Activated CD4-positive, alpha-beta T cell treated with anti-CD3 and anti-CD28 coated beads for 36 hours (primary cell): ENCODE data around the gene THBS4. TPM values are rescaled to one million over a fixed set of nuclear protein-coding genes. Genes with fewer than 3 reads are reported as not detected.
A peak's percentile ranks its signal among the peaks of the same experiment; 100 is the strongest.

Experiments used
- ATAC-seq: fragments of 200-7000 bp; cut with Tn5 transposase; one replicate; pipeline ENCODE4 v1.10.0; 2021; ENCODE audit warnings: mild to moderate bottlenecking, moderate library complexity
- CTCF ChIA-PET: fragments of 350-600 bp; sonication (Branson Sonifier 250); formaldehyde crosslinking; loops from one replicate; lab custom pipeline; 2021; ENCODE audit warnings: antibody characterized with exemption; lab: Charles Lee
- POLR2A ChIA-PET: fragments of 350-600 bp; sonication (Branson Sonifier 250); formaldehyde crosslinking; loops from one replicate; lab custom pipeline; 2021; ENCODE audit warnings: antibody characterized with exemption, inconsistent platforms; lab: Charles Lee
- DNase-seq: peaks from one replicate; pipeline ENCODE4 v3.0.0-alpha.2; 2020
- H3K27ac Mint-ChIP-seq: one replicate; pipeline ENCODE4 v1.8.0; 2021; ENCODE audit warnings: mixed read lengths
- H3K27me3 Mint-ChIP-seq: one replicate; pipeline ENCODE4 v1.8.0; 2021; ENCODE audit warnings: mixed read lengths
- H3K36me3 Mint-ChIP-seq: one replicate; pipeline ENCODE4 v1.8.0; 2021; ENCODE audit warnings: low read depth, mixed read lengths
- H3K4me1 Mint-ChIP-seq: one replicate; pipeline ENCODE4 v1.8.0; 2021; ENCODE audit warnings: mixed read lengths
- H3K4me3 Mint-ChIP-seq: one replicate; pipeline ENCODE4 v1.8.0; 2021; ENCODE audit warnings: mild to moderate bottlenecking, moderate library complexity, mixed read lengths
- H3K9me3 Mint-ChIP-seq: one replicate; pipeline ENCODE4 v1.8.0; 2021; ENCODE audit warnings: low read depth, mixed read lengths
- intact Hi-C, 2 experiments: fragments of 100-400 bp; cut with DNase I in 1 of 2; cut with micrococcal nuclease in 1 of 2; formaldehyde crosslinking; loops; one replicate each; pipeline versions ENCODE4 v1.14.2 to v1.15.1; 2022 to 2024; cut with DNase I, micrococcal nuclease
- total RNA-seq, 2 experiments: library from RNA; stranded (reverse); gene quantifications; one replicate each; pipeline ENCODE4 v1.2.3, GENCODE V29; 2021

THBS4 gene
- total RNA-seq, 2 experiments from 2014 or later: 2.1 to 2.3 TPM

DNA sequence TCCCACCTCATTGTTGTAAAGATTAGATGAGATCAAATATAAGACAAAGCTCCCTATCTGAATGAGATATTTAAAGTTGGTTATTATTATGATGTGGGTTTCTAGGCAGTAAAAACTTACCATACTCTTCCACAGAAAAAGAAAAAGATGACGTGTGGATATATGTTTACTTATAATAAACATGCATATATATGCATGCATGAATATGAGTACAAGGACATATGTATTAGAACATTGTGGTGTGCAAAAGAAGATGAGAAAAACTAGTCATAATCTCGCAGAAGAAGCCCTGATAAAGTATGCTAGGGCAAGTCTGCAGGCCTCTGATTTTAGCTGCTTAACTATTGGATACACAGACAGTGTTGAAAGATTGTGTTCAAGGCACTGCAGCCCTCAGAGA lies 10.1 kb upstream of the THBS4 start:
- no peak overlapping the region for H3K4me3 Mint-ChIP-seq
- intact Hi-C loops: no loop called here
- no peak for DNase-seq
- ATAC-seq: no peak
- H3K9me3 Mint-ChIP-seq: no peaks in the 10 kb centered on the region
- no peak overlapping the region for H3K27ac Mint-ChIP-seq
- CTCF ChIA-PET: interaction anchor here (0.6 kb wide), 1 partner anchor 24 kb away, joined by 3 read pairs; no protein-coding TSS in a partner anchor
- H3K27me3 Mint-ChIP-seq: peaks cover 8% of the 10 kb centered on the region
- no peaks in the 10 kb centered on the region for H3K4me1 Mint-ChIP-seq
- POLR2A ChIA-PET: no interaction called here
- H3K36me3 Mint-ChIP-seq: no peaks in the 10 kb centered on the region

DNA sequence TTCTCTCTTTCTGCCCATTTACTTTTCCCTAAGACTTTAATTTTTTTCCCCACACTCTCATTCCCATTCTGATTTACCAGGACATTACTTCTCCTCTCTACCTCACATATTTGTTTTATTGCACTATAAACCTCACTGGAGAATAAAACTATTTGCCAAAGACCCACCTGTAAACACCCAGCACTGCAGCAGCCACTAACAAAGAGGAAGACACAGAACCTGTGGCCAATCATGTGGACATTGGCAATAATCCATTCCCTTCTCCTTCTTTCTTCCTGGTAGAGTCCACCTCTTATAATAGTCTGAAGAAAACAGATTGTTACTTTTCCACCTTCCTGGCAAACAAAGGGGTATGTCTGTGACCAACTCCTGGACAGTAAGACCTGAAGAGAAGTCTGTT lies 8.3 kb upstream of the THBS4 start:
- DNase-seq: no peak
- H3K36me3 Mint-ChIP-seq: no peaks in the 10 kb centered on the region
- ChIA-PET POLR2A (no interaction called here), CTCF (no interaction called here)
- peaks cover 8% of the 10 kb centered on the region for H3K27me3 Mint-ChIP-seq
- intact Hi-C loops: no loop called here
- no peaks in the 10 kb centered on the region for H3K9me3 Mint-ChIP-seq
- H3K4me1 Mint-ChIP-seq: peaks cover 7% of the 10 kb centered on the region
- ATAC-seq: no peak
- no peak overlapping the region for H3K27ac Mint-ChIP-seq
- H3K4me3 Mint-ChIP-seq: no peak overlapping the region

DNA sequence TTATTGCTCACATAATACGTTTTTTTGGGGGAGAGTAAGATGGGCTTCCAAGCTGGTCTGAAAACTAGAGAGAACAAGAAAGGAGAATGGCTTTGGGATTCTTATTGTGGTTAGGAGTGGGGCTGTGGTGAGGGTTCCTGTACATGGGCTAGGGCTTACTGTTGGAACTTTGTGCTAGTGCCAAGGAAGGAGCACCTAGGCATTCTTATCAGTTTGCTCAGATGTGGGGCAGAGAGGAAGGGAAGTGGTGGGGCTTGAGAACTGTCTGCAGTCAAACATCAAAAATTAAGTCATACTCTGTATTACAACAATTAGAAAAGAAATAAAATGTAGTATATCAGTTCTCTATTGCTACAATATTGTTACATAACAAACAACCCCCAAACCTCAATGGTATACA lies 4.0 kb upstream of the THBS4 start:
- peaks cover 21% of the 10 kb centered on the region for H3K4me1 Mint-ChIP-seq
- intact Hi-C loops: no loop called here
- peaks cover 34% of the 10 kb centered on the region for H3K27me3 Mint-ChIP-seq
- POLR2A ChIA-PET: no interaction called here
- no peak for DNase-seq
- H3K27ac Mint-ChIP-seq: no peak overlapping the region
- no peak overlapping the region for H3K4me3 Mint-ChIP-seq
- H3K36me3 Mint-ChIP-seq: no peaks in the 10 kb centered on the region
- no peaks in the 10 kb centered on the region for H3K9me3 Mint-ChIP-seq
- CTCF ChIA-PET: no interaction called here
- no peak for ATAC-seq

- H3K27me3 Mint-ChIP-seq: peaks cover 35% of the 10 kb centered on the region
- DNase-seq: peak; percentile 42
- intact Hi-C loops: loop anchor here in 1 of 2 experiments (2.0 kb wide), 1 partner anchor 71 kb away; no protein-coding TSS in a partner anchor
- no peak overlapping the region for H3K27ac Mint-ChIP-seq
- no peaks in the 10 kb centered on the region for H3K9me3 Mint-ChIP-seq
- peaks cover 32% of the 10 kb centered on the region for H3K4me1 Mint-ChIP-seq
- no peak overlapping the region for H3K4me3 Mint-ChIP-seq
- ChIA-PET POLR2A (no interaction called here), CTCF (interaction anchor here (0.7 to 1.3 kb wide), 2 partner anchors 43 to 793 kb away, joined by 3 read pairs; no protein-coding TSS in a partner anchor)
- peaks cover 2% of the 10 kb centered on the region for H3K36me3 Mint-ChIP-seq
- peak; percentile 91 for ATAC-seq
These were observed 1.6 kb upstream of the THBS4 start for GRCh38 chr5:80033513-80033912.

- peaks cover 2% of the 10 kb centered on the region for H3K36me3 Mint-ChIP-seq
- CTCF ChIA-PET: interaction anchor here (0.7 to 1.1 kb wide), 2 partner anchors 796 to 901 kb away, joined by 3 read pairs; no protein-coding TSS in a partner anchor
These were observed 589 bp upstream of the THBS4 start for GRCh38 chr5:80034559-80034958.

DNA sequence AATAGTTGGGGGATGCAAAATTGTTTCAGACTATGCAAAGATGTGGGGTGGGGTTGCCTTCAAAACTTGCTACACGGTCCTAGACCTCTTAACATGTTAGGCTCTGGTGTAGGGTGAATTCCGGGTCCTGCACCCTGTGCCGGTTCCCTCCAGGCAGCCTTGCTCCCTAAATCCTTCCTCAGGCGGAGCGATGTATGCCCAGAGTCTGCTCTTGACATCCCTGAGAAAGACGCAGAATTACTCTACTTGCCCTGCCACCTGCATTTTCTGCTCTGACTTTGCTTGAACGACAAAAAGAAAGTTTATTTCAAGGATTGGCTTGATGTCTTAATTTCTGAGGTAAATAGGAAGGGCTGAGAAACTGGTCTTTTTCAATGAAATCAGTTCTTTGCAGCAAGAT lies 691 bp downstream of the THBS4 start:
- ATAC-seq (no peak), DNase-seq (no peak)
- Mint-ChIP-seq H3K4me1 (peaks cover 31% of the 10 kb centered on the region), H3K36me3 (peaks cover 2% of the 10 kb centered on the region), H3K27me3 (peaks cover 42% of the 10 kb centered on the region), H3K4me3 (peak overlapping the region; percentile 29), H3K9me3 (no peaks in the 10 kb centered on the region), H3K27ac (no peak overlapping the region)
- intact Hi-C loops: loop anchor here in 1 of 2 experiments (2.0 kb wide), 1 partner anchor 21 kb away; no protein-coding TSS in a partner anchor
- ChIA-PET POLR2A (no interaction called here), CTCF (interaction anchor here (0.9 to 1.7 kb wide), 2 partner anchors 48 to 76 kb away, joined by 3 to 4 read pairs; no protein-coding TSS in a partner anchor)

More at GRCh38 chr5:80034559-80034958, 589 bp upstream of the THBS4 start:
- Mint-ChIP-seq H3K9me3 (no peaks in the 10 kb centered on the region), H3K27me3 (peaks cover 36% of the 10 kb centered on the region), H3K4me1 (peaks cover 32% of the 10 kb centered on the region), H3K27ac (no peak overlapping the region), H3K4me3 (peak overlapping the region; percentile 42)
- DNase-seq (no peak), ATAC-seq (no peak)
- intact Hi-C loops: no loop called here
- POLR2A ChIA-PET: interaction anchor here (0.8 kb wide), 1 partner anchor 112 kb away, joined by 3 read pairs; no protein-coding TSS in a partner anchor

GRCh38 chr5:80036615-80037014 lies 1.5 kb downstream of the THBS4 start:
- ChIA-PET CTCF (interaction anchor here (0.8 to 1.7 kb wide), 3 partner anchors 47 to 194 kb away, joined by 3 to 4 read pairs (median 3); no protein-coding TSS in a partner anchor), POLR2A (no interaction called here)
- DNase-seq (no peak), ATAC-seq (no peak)
- Mint-ChIP-seq H3K4me1 (peaks cover 25% of the 10 kb centered on the region), H3K9me3 (no peaks in the 10 kb centered on the region), H3K27ac (no peak overlapping the region), H3K36me3 (peaks cover 2% of the 10 kb centered on the region), H3K27me3 (peaks cover 44% of the 10 kb centered on the region), H3K4me3 (no peak overlapping the region)
- intact Hi-C loops: loop anchor here (1.0 to 2.0 kb wide), 4 partner anchors 20 to 90 kb away; no protein-coding TSS in a partner anchor

- H3K27ac Mint-ChIP-seq: no peak overlapping the region
- H3K4me3 Mint-ChIP-seq: no peak overlapping the region
- H3K4me1 Mint-ChIP-seq: peaks cover 25% of the 10 kb centered on the region
- POLR2A ChIA-PET: interaction anchor here (0.5 to 0.9 kb wide), 3 partner anchors 47 to 783 kb away, joined by 3 to 5 read pairs (median 4); no protein-coding TSS in a partner anchor
- CTCF ChIA-PET: interaction anchor here (1.1 to 1.7 kb wide), 2 partner anchors 78 to 316 kb away, joined by 3 to 4 read pairs; no protein-coding TSS in a partner anchor
- H3K27me3 Mint-ChIP-seq: peaks cover 44% of the 10 kb centered on the region
- intact Hi-C loops: loop anchor here (1.0 to 2.0 kb wide), 4 partner anchors 19 to 89 kb away; no protein-coding TSS in a partner anchor
- H3K36me3 Mint-ChIP-seq: peaks cover 2% of the 10 kb centered on the region
- no peaks in the 10 kb centered on the region for H3K9me3 Mint-ChIP-seq
- ATAC-seq (peak; percentile 77), DNase-seq (no peak)
These were observed 2.2 kb downstream of the THBS4 start for GRCh38 chr5:80037366-80037765.

DNA sequence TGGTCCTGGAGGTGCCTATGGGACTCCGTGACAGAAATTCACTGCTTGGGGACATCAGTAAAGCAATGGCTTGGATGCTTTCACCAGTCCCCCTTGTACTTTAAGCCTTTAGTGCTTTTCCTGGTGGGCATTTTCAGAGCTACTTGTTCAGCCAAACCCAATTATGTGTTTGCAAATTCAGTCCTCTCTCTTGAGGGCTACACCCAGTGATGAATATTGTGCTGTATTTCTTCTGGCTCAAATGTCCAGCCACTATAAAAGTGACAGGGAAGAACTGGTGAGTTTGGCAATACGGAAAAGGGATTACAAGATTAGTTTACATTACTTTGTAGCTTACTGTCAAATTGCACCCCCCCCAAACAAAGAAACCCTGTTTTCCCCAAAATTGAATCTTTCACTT lies 4.5 kb downstream of the THBS4 start:
- H3K36me3 Mint-ChIP-seq: peaks cover 2% of the 10 kb centered on the region
- POLR2A ChIA-PET: no interaction called here
- H3K4me1 Mint-ChIP-seq: peaks cover 19% of the 10 kb centered on the region
- no peak overlapping the region for H3K4me3 Mint-ChIP-seq
- H3K9me3 Mint-ChIP-seq: no peaks in the 10 kb centered on the region
- intact Hi-C loops: no loop called here
- H3K27me3 Mint-ChIP-seq: peaks cover 40% of the 10 kb centered on the region
- no peak for DNase-seq
- no peak overlapping the region for H3K27ac Mint-ChIP-seq
- no peak for ATAC-seq
- CTCF ChIA-PET: no interaction called here

DNA sequence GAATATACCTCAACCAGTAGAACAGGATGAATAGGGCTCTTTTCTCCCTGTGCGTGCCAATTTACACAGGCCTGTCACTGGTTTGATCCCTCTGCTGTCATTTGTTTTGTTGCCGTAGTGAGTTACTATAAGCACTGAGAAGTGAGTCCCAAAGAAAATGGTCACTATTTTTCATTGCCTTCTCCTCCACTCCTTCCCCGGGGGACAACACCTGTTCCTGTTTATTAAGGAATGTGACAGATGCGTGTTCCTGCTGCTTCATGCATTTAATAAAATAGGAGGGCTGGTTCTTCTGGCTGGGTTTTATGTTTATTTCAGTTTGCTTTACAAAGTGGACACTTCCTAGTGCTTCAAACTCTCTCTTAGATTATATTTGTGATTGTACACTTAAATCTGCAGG lies 6.4 kb downstream of the THBS4 start:
- Mint-ChIP-seq H3K9me3 (no peaks in the 10 kb centered on the region), H3K27me3 (peaks cover 33% of the 10 kb centered on the region), H3K4me3 (no peak overlapping the region), H3K4me1 (peaks cover 11% of the 10 kb centered on the region), H3K27ac (no peak overlapping the region), H3K36me3 (peaks cover under 1% of the 10 kb centered on the region)
- ChIA-PET CTCF (interaction anchor here (1.1 kb wide), 1 partner anchor 10 kb away, joined by 4 read pairs; no protein-coding TSS in a partner anchor), POLR2A (no interaction called here)
- intact Hi-C loops: no loop called here
- no peak for ATAC-seq
- DNase-seq: no peak

DNA sequence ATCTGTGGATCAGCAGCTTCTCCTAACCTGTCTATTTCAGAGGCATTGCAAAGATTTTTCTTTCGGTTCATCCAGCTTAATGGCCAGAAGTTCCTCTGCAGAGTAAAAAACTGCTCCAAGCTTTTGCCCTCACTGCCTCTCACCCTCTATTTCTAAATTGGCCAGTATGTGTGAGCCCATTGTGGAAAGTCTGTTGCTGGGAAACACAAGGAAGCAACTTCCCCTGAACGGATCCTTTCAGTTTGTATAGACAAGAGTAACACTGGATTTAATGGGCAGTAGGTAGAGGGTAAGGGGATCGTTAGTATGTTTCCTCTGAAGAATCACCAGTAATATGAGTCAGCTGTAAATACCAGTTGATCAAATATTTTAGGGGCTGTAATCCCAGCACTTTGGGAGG lies 7.2 kb downstream of the THBS4 start:
- DNase-seq (no peak), ATAC-seq (no peak)
- Mint-ChIP-seq H3K4me3 (no peak overlapping the region), H3K27ac (no peak overlapping the region), H3K4me1 (peaks cover 4% of the 10 kb centered on the region), H3K36me3 (no peaks in the 10 kb centered on the region), H3K9me3 (no peaks in the 10 kb centered on the region), H3K27me3 (peaks cover 29% of the 10 kb centered on the region)
- CTCF ChIA-PET: no interaction called here
- intact Hi-C loops: no loop called here
- POLR2A ChIA-PET: no interaction called here

GRCh38 chr5:80043187-80043586 lies 8.0 kb downstream of the THBS4 start:
- Mint-ChIP-seq H3K27me3 (peaks cover 27% of the 10 kb centered on the region), H3K9me3 (no peaks in the 10 kb centered on the region), H3K27ac (no peak overlapping the region), H3K4me3 (no peak overlapping the region), H3K36me3 (no peaks in the 10 kb centered on the region), H3K4me1 (no peaks in the 10 kb centered on the region)
- ATAC-seq (no peak), DNase-seq (no peak)
- ChIA-PET CTCF (interaction anchor here (0.6 to 0.8 kb wide), 2 partner anchors 19 to 333 kb away, joined by 3 read pairs; no protein-coding TSS in a partner anchor), POLR2A (interaction anchor here (0.5 kb wide), 1 partner anchor 89 kb away, joined by 3 read pairs; no protein-coding TSS in a partner anchor)
- intact Hi-C loops: no loop called here
